Measurements from ENCODE around the gene PDE11A. TPM values are rescaled to one million over a fixed set of nuclear protein-coding genes. Genes with fewer than 3 reads are reported as not detected.

PDE11A gene
- total and polyA plus RNA-seq, 2 of the 8 experiments (the other 6 are each of a cell fraction or from before 2014, with no cell fraction given), result 0.19 to 0.23 TPM

- no peaks in the 10 kb centered on the region for H3K27me3 ChIP-seq (replicated peaks in 1 of 4; ENCODE audit: control insufficient read depth in 3 of 4, extremely low read depth in 1 of 4, insufficient read depth in 3 of 4, low read length in 3 of 4)
- no peaks in the 10 kb centered on the region for H4K20me1 ChIP-seq (replicated peaks in 1 of 2; ENCODE audit: control insufficient read depth in 1 of 2, insufficient read depth in 2 of 2, low read length in 2 of 2)
- no peak overlapping the region for H2AK5ac ChIP-seq (ENCODE audit: low read depth, low read length)
- no peak overlapping the region for H2BK20ac ChIP-seq (ENCODE audit: low read length)
- ChIA-PET POLR2A (ENCODE audit: partially characterized antibody) (interaction anchor here (1.3 kb wide), 1 partner anchor 64 kb away, joined by 4 read pairs; no protein-coding TSS in a partner anchor), CTCF (ENCODE audit: partially characterized antibody) (interaction anchor here (2.4 kb wide), 1 partner anchor 13 kb away, joined by 7 read pairs; no protein-coding TSS in a partner anchor)
- no peak overlapping the region for H3K4ac ChIP-seq (replicated peaks; ENCODE audit: insufficient read length, low read depth, low read length)
- H4K8ac ChIP-seq (ENCODE audit: extremely low read depth, insufficient read depth, low read length), result no peak overlapping the region
- no peak overlapping the region for H3K27ac ChIP-seq (ENCODE audit: low read depth, low read length)
- H3K23me2 ChIP-seq (ENCODE audit: low read depth, low read length), result no peaks in the 10 kb centered on the region
- H3K56ac ChIP-seq (replicated peaks; ENCODE audit: insufficient read length, low read depth, low read length), result no peak overlapping the region
- no peaks in the 10 kb centered on the region for H3K79me1 ChIP-seq (ENCODE audit: low read depth, low read length)
- H3K9ac ChIP-seq (replicated peaks in 1 of 4; ENCODE audit: extremely low read depth in 1 of 4, low read depth in 3 of 4, low read length in 3 of 4), result no peak overlapping the region
- no peak overlapping the region for H3K4me3 ChIP-seq (ENCODE audit: extremely low read depth in 1 of 4, insufficient read depth in 2 of 4, low read depth in 3 of 4, low read length in 4 of 4)
- no peak overlapping the region for H3K23ac ChIP-seq (ENCODE audit: insufficient read length)
- no peak overlapping the region for H3K4me2 ChIP-seq (ENCODE audit: insufficient read depth in 1 of 2, low read depth in 2 of 2, low read length in 2 of 2)
- no peaks in the 10 kb centered on the region for H3K9me3 ChIP-seq (ENCODE audit: insufficient read depth in 2 of 2, low read depth in 1 of 2, low read length in 1 of 2)
- H4K91ac ChIP-seq (replicated peaks; ENCODE audit: insufficient read length, low read length), result no peak overlapping the region
- no peaks in the 10 kb centered on the region; a peak in 1 of 7 replicates for H3K4me1 ChIP-seq (replicated peaks in 1 of 4; ENCODE audit: control insufficient read depth in 3 of 4, insufficient read depth in 4 of 4, low read length in 3 of 4)
- no peak overlapping the region for H2BK15ac ChIP-seq (ENCODE audit: low read length)
- FAIRE-seq, result no peak
- 86% methylated on average over 3 of the region's 3 CpGs; no CpG with 5 or more reads in 1 of the 2 experiments for WGBS, 2 experiments (ENCODE audit: extremely low coverage in 1 of 2, insufficient coverage in 1 of 2, insufficient read length in 1 of 2, insufficient replicate concordance in 2 of 2, low coverage in 1 of 2, low lambda C conversion rate in 2 of 2, missing lambda C conversion rate in 1 of 2)
- H3K14ac ChIP-seq (ENCODE audit: insufficient read length), result no peak overlapping the region
- no peak overlapping the region for H4K5ac ChIP-seq (ENCODE audit: insufficient read length, low read depth, low read length)
- H2AFZ ChIP-seq (ENCODE audit: low read length), result no peak overlapping the region
- DNase-seq (ENCODE audit: low read depth in 1 of 2, low spot score in 2 of 2), result no peak
- H2BK5ac ChIP-seq (ENCODE audit: low read depth, low read length), result no peak overlapping the region
- no peaks in the 10 kb centered on the region for H3K36me3 ChIP-seq (ENCODE audit: control insufficient read depth in 2 of 4, insufficient read depth in 4 of 4, low read length in 3 of 4)
- H3K18ac ChIP-seq (ENCODE audit: extremely low read depth, low read length), result no peak overlapping the region
- H3K79me2 ChIP-seq (ENCODE audit: control insufficient read depth in 1 of 2, insufficient read depth in 2 of 2, low read length in 2 of 2), result no peaks in the 10 kb centered on the region
- no peak overlapping the region for H2BK12ac ChIP-seq (ENCODE audit: low read depth, low read length)
- H2BK120ac ChIP-seq (replicated peaks; ENCODE audit: low read depth, low read length), result no peak overlapping the region
- TF ChIP-seq ZNF274 (IDR thresholded peaks at IDR 0.05; ENCODE audit: borderline replicate concordance, extremely low read depth, low read length) (no peak), E2F6 (IDR thresholded peaks at IDR 0.05) (no peak), ASH2L (IDR thresholded peaks at IDR 0.05; ENCODE audit: low read length) (no peak), ATF2 (IDR thresholded peaks at IDR 0.05; ENCODE audit: low read length) (no peak), CHD2 (IDR thresholded peaks at IDR 0.05; ENCODE audit: low read length) (no peak), MAFK (IDR thresholded peaks at IDR 0.05; ENCODE audit: low read depth, low read length) (no peak), ATF3 (IDR thresholded peaks at IDR 0.05; ENCODE audit: insufficient read depth, low read depth, low read length) (no peak), SIX5 (IDR thresholded peaks at IDR 0.05; ENCODE audit: low read depth, low read length) (no peak), SAP30 (IDR thresholded peaks at IDR 0.05; ENCODE audit: insufficient read depth, insufficient replicate concordance, low read length) (no peak), TCF12 (IDR thresholded peaks at IDR 0.05; ENCODE audit: low read depth, low read length) (no peak)
Observed at GRCh38 chr2:177970670-177971454, 101.7 kb downstream of the PDE11A start.

Data from H1 (cell line).